H1 (cell line): ENCODE results near the gene UGT1A1. TPM values are rescaled to one million over a fixed set of nuclear protein-coding genes. Genes with fewer than 3 reads are reported as not detected.

Experiments used
- CTCF ChIA-PET: fragments of 300-600 bp; sonication (Branson Sonifier 250); formaldehyde crosslinking; loops from one replicate; lab custom pipeline; 2021; ENCODE audit not compliant: partially characterized antibody; lab: Charles Lee
- POLR2A ChIA-PET: fragments of 300-600 bp; sonication (Branson Sonifier 250); formaldehyde crosslinking; loops from one replicate; lab custom pipeline; 2021; ENCODE audit warnings: inconsistent platforms; ENCODE audit not compliant: partially characterized antibody; lab: Charles Lee
- DNase-seq, 2 experiments: peaks; one replicate each; pipeline versions ENCODE4 v3.0.0 to v3.0.0-alpha.2; 2010 to 2022; ENCODE audit warnings: low spot score in 2 of 2, low read depth in 1 of 2, mixed read lengths in 1 of 2
- FAIRE-seq: peaks from 2 replicates; lab custom pipeline; 2011; peaks lifted over from hg19 to GRCh38; lab: Jason Lieb, UNC
- H2AFZ ChIP-seq: 2 replicates; pipeline ENCODE4 v1.8.1; 2012; ENCODE audit warnings: low read length, inconsistent platforms
- H2AK5ac ChIP-seq: 2 replicates; pipeline ENCODE4 v1.6.1; 2013; ENCODE audit warnings: low read depth, low read length
- H2BK120ac ChIP-seq: replicated peaks from 2 replicates; pipeline ENCODE3; 2013; ENCODE audit warnings: low read depth, low read length, inconsistent platforms
- H2BK12ac ChIP-seq: 2 replicates; pipeline ENCODE4 v1.6.1; 2013; ENCODE audit warnings: low read depth, low read length
- H2BK15ac ChIP-seq: 2 replicates; pipeline ENCODE4 v1.6.1; 2013; ENCODE audit warnings: low read length
- H2BK20ac ChIP-seq: 2 replicates; pipeline ENCODE4 v1.6.1; 2013; ENCODE audit warnings: low read length
- H2BK5ac ChIP-seq: 2 replicates; pipeline ENCODE4 v1.6.1; 2013; ENCODE audit warnings: low read depth, low read length
- H3K14ac ChIP-seq: 2 replicates; pipeline ENCODE4 v1.6.1; 2013; ENCODE audit warnings: inconsistent platforms; ENCODE audit not compliant: insufficient read length
- H3K18ac ChIP-seq: 2 replicates; pipeline ENCODE4 v1.6.1; 2013; ENCODE audit warnings: low read length; ENCODE audit errors: extremely low read depth
- H3K23ac ChIP-seq: 2 replicates; pipeline ENCODE4 v1.6.1; 2013; ENCODE audit warnings: inconsistent platforms; ENCODE audit not compliant: insufficient read length
- H3K23me2 ChIP-seq: 2 replicates; pipeline ENCODE4 v1.6.1; 2013; ENCODE audit warnings: low read depth, low read length
- H3K27ac ChIP-seq: 2 replicates; pipeline ENCODE4 v1.6.1; 2011; ENCODE audit warnings: low read depth, low read length, inconsistent platforms
- H3K27me3 ChIP-seq, 4 experiments: replicated peaks in 1 of 4; 1 replicate in 1 of 4; 2 replicates in 3 of 4; pipeline versions ENCODE4 v1.6.1 to v1.8.1; 2011 to 2013; ENCODE audit warnings: low read length in 3 of 4, mild to moderate bottlenecking in 3 of 4, inconsistent platforms in 2 of 4, mixed read lengths in 2 of 4, moderate library complexity in 1 of 4; ENCODE audit not compliant: control insufficient read depth in 3 of 4, insufficient read depth in 3 of 4; ENCODE audit errors: extremely low read depth in 1 of 4
- H3K36me3 ChIP-seq, 4 experiments: 2 replicates each; pipeline versions ENCODE4 v1.6.1 to v1.8.1; 2011 to 2013; ENCODE audit warnings: mild to moderate bottlenecking in 4 of 4, low read length in 3 of 4, moderate library complexity in 2 of 4, control low read depth in 1 of 4, inconsistent platforms in 1 of 4; ENCODE audit not compliant: insufficient read depth in 4 of 4, control insufficient read depth in 2 of 4
- H3K4ac ChIP-seq: replicated peaks from 2 replicates; pipeline ENCODE3; 2013; ENCODE audit warnings: low read length, low read depth, mixed read lengths, inconsistent platforms; ENCODE audit not compliant: insufficient read length
- H3K4me1 ChIP-seq, 4 experiments: replicated peaks in 1 of 4; 1 replicate in 1 of 4; 2 replicates in 3 of 4; pipeline versions ENCODE4 v1.6.1 to v1.8.1; 2011 to 2013; ENCODE audit warnings: low read length in 3 of 4, inconsistent platforms in 2 of 4, mixed read lengths in 1 of 4; ENCODE audit not compliant: insufficient read depth in 4 of 4, control insufficient read depth in 3 of 4
- H3K4me2 ChIP-seq, 2 experiments: 2 replicates each; pipeline versions ENCODE4 v1.6.1 to v1.8.1; 2011 to 2013; ENCODE audit warnings: low read depth in 2 of 2, low read length in 2 of 2, control low read depth in 1 of 2, inconsistent platforms in 1 of 2, mild to moderate bottlenecking in 1 of 2; ENCODE audit not compliant: insufficient read depth in 1 of 2
- H3K4me3 ChIP-seq, 4 experiments: fragments of 200-600, 300-600 bp in 1 of 4; sonication (generic), shearing (Covaris generic), sonication (Bioruptor Twin) in 1 of 4; 2 replicates each; pipeline versions ENCODE4 v1.5.1 to v1.8.1; 2011 to 2016; ENCODE audit warnings: low read length in 4 of 4, low read depth in 3 of 4, control low read depth in 2 of 4, inconsistent platforms in 2 of 4, mild to moderate bottlenecking in 2 of 4, mixed read lengths in 1 of 4, moderate library complexity in 1 of 4; ENCODE audit not compliant: insufficient read depth in 2 of 4; ENCODE audit errors: extremely low read depth in 1 of 4
- H3K56ac ChIP-seq: replicated peaks from 2 replicates; pipeline ENCODE3; 2013; ENCODE audit warnings: low read depth, mild to moderate bottlenecking, mixed read lengths, low read length, inconsistent platforms; ENCODE audit not compliant: insufficient read length
- H3K79me1 ChIP-seq: 2 replicates; pipeline ENCODE4 v1.6.1; 2013; ENCODE audit warnings: low read depth, low read length, control low read depth
- H3K79me2 ChIP-seq, 2 experiments: 2 replicates each; pipeline versions ENCODE4 v1.6.1 to v1.8.1; 2012 to 2013; ENCODE audit warnings: low read length in 2 of 2, mild to moderate bottlenecking in 2 of 2, inconsistent platforms in 1 of 2; ENCODE audit not compliant: insufficient read depth in 2 of 2, control insufficient read depth in 1 of 2
- H3K9ac ChIP-seq, 4 experiments: replicated peaks in 1 of 4; 1 replicate in 1 of 4; 2 replicates in 3 of 4; pipeline versions ENCODE4 v1.6.1 to v1.8.1; 2011 to 2013; ENCODE audit warnings: low read depth in 3 of 4, low read length in 3 of 4, control low read depth in 2 of 4, mild to moderate bottlenecking in 2 of 4, moderate library complexity in 2 of 4, inconsistent platforms in 1 of 4; ENCODE audit errors: extremely low read depth in 1 of 4
- H3K9me3 ChIP-seq, 2 experiments: 2 replicates each; pipeline versions ENCODE4 v1.6.1 to v1.8.1; 2012 to 2013; ENCODE audit warnings: mild to moderate bottlenecking in 2 of 2, moderate library complexity in 2 of 2, control low read depth in 1 of 2, inconsistent platforms in 1 of 2, low read depth in 1 of 2, low read length in 1 of 2, mixed read lengths in 1 of 2; ENCODE audit not compliant: insufficient read depth in 2 of 2
- H4K20me1 ChIP-seq, 2 experiments: replicated peaks in 1 of 2; 2 replicates each; pipeline versions ENCODE3 to v1.8.1; 2011 to 2013; ENCODE audit warnings: inconsistent platforms in 2 of 2, low read length in 2 of 2, mild to moderate bottlenecking in 1 of 2; ENCODE audit not compliant: insufficient read depth in 2 of 2, control insufficient read depth in 1 of 2
- H4K5ac ChIP-seq: 2 replicates; pipeline ENCODE4 v1.6.1; 2013; ENCODE audit warnings: low read length, low read depth, mixed read lengths, inconsistent platforms; ENCODE audit not compliant: insufficient read length
- H4K8ac ChIP-seq: 2 replicates; pipeline ENCODE4 v1.8.0; 2013; ENCODE audit warnings: mild to moderate bottlenecking, moderate library complexity, low read length, inconsistent platforms; ENCODE audit not compliant: insufficient read depth; ENCODE audit errors: extremely low read depth
- H4K91ac ChIP-seq: replicated peaks from 2 replicates; pipeline ENCODE3; 2013; ENCODE audit warnings: low read length, mixed read lengths, inconsistent platforms; ENCODE audit not compliant: insufficient read length
- BCL11A ChIP-seq, 2 experiments: IDR thresholded peaks; one replicate each; pipeline ENCODE4 v1.6.1; 2011; ENCODE audit warnings: low read depth in 2 of 2, low read length in 2 of 2, mild to moderate bottlenecking in 2 of 2
- BRCA1 ChIP-seq: IDR thresholded peaks from 2 replicates; pipeline ENCODE4 v1.6.1; 2012; ENCODE audit warnings: low read depth, low read length, improper control_type of control experiment
- CBX8 ChIP-seq: fragments of 300-800, 300-1000 bp; sonication (generic); IDR thresholded peaks from 2 replicates; pipeline ENCODE4 v1.7.1; 2016; ENCODE audit warnings: low read depth, low read length, borderline replicate concordance
- CTBP2 ChIP-seq: IDR thresholded peaks from 2 replicates; pipeline ENCODE4 v1.7.0; 2011; ENCODE audit warnings: borderline replicate concordance, mild to moderate bottlenecking, moderate library complexity, mixed read lengths, low read length; ENCODE audit not compliant: insufficient read depth, insufficient read length
- HDAC2 ChIP-seq, 2 experiments: fragments of 300-600 bp in 1 of 2; sonication (generic) in 1 of 2; IDR thresholded peaks; 2 replicates each; pipeline ENCODE4 v1.6.1; 2011 to 2012; ENCODE audit warnings: low read depth in 2 of 2, low read length in 2 of 2, mild to moderate bottlenecking in 2 of 2, moderate library complexity in 2 of 2, borderline replicate concordance in 1 of 2, inconsistent platforms in 1 of 2
- SAP30 ChIP-seq: fragments of 300-600 bp; sonication (generic); IDR thresholded peaks from 2 replicates; pipeline ENCODE4 v1.7.1; 2012; ENCODE audit warnings: low read length, moderate library complexity, mild to moderate bottlenecking, inconsistent platforms; ENCODE audit not compliant: insufficient read depth, insufficient replicate concordance
- SIRT6 ChIP-seq: IDR thresholded peaks from one replicate; pipeline ENCODE4 v1.7.1; 2012; ENCODE audit warnings: low read length, inconsistent platforms
- SP4 ChIP-seq: IDR thresholded peaks from 2 replicates; pipeline ENCODE4 v1.6.1; 2012; ENCODE audit warnings: low read length, inconsistent platforms
- SUZ12 ChIP-seq: fragments of 200-600 bp; sonication (generic); IDR thresholded peaks from 2 replicates; pipeline ENCODE4 v1.6.1; 2012; ENCODE audit warnings: mild to moderate bottlenecking, inconsistent platforms, low read length, moderate library complexity, mixed read lengths
- WGBS, 2 experiments: shearing (Covaris generic) in 1 of 2; methylation state at CpG; one replicate each; pipeline versions ENCODE4 v1.1.6 to v1.1.7; 2013 to 2015; ENCODE audit warnings: low lambda C conversion rate in 2 of 2, mixed read lengths in 2 of 2, inconsistent platforms in 1 of 2, low coverage in 1 of 2, missing lambda C conversion rate in 1 of 2; ENCODE audit not compliant: insufficient replicate concordance in 2 of 2, insufficient coverage in 1 of 2, insufficient read length in 1 of 2; ENCODE audit errors: extremely low coverage in 1 of 2, missing lambda C conversion rate in 1 of 2; 5-methylcytosine and 5-hydroxymethylcytosine counted together
- polyA plus RNA-seq, 7 experiments: library from polyadenylated mRNA; depleted of rRNA in 3 of 7; stranded (reverse) in 5 of 7; unstranded in 2 of 7; fragments of >200 nt in 5 of 7; fragments of 200-250 nt in 2 of 7; gene quantifications; 1 replicate in 5 of 7; 2 replicates in 1 of 7; 4 replicates in 1 of 7; pipeline versions ENCODE4 v1.2.1 to v1.2.3, GENCODE V29; 2011 to 2013; ENCODE audit warnings: missing spikeins in 2 of 7, mixed read lengths in 2 of 7
- total RNA-seq: library from RNA; stranded (reverse); fragmentation: NEBNext Ultra II Directional; extraction: Animal tissue kit (Norgen Biotek cat#: 25700); gene quantifications from 2 replicates; pipeline ENCODE4 v1.2.1, GENCODE V29; 2021
- TF ChIP-seq, protein P1 (sequence below): IDR thresholded peaks from 2 replicates; pipeline ENCODE4 v1.6.1; 2011; ENCODE audit warnings: low read length, improper control_type of control experiment
- TF ChIP-seq, protein P2 (sequence below): IDR thresholded peaks from 2 replicates; pipeline ENCODE4 v1.6.1; 2011; ENCODE audit warnings: low read depth, mild to moderate bottlenecking, low read length; ENCODE audit not compliant: insufficient read depth

UGT1A1 gene
- total and polyA plus RNA-seq, 2 of the 8 experiments (the other 6 are each of a cell fraction or from before 2014, with no cell fraction given), result not detected

GRCh38 chr2:233821196-233821595, 61.1 kb downstream of the UGT1A1 start:
- ChIA-PET POLR2A (no interaction called here), CTCF (interaction anchor here (0.7 to 2.0 kb wide), 5 partner anchors 11 to 518 kb away, joined by 3 to 6 read pairs (median 3); no protein-coding TSS in a partner anchor)
- Histone ChIP-seq H3K79me1 (no peaks in the 10 kb centered on the region), H3K18ac (no peak overlapping the region), H2BK5ac (no peak overlapping the region), H3K79me2 (no peaks in the 10 kb centered on the region), H3K4me2 (no peak overlapping the region), H3K4me3 (no peak overlapping the region), H3K27me3 (no peaks in the 10 kb centered on the region), H2AK5ac (no peak overlapping the region), H2BK120ac (no peak overlapping the region), H3K4me1 (no peaks in the 10 kb centered on the region), H4K5ac (no peak overlapping the region), H3K23ac (no peak overlapping the region), H3K9me3 (no peaks in the 10 kb centered on the region), H2BK12ac (no peak overlapping the region), H4K91ac (no peak overlapping the region), H4K20me1 (no peaks in the 10 kb centered on the region), H2AFZ (no peak overlapping the region), H3K9ac (no peak overlapping the region), H4K8ac (no peak overlapping the region), H3K4ac (no peak overlapping the region), H2BK20ac (no peak overlapping the region), H3K36me3 (no peaks in the 10 kb centered on the region), H3K23me2 (no peaks in the 10 kb centered on the region), H2BK15ac (no peak overlapping the region), H3K27ac (no peak overlapping the region), H3K14ac (no peak overlapping the region), H3K56ac (no peak overlapping the region)
- no peak for FAIRE-seq
- DNase-seq, result no peak
- 80% methylated on average over 3 of the region's 3 CpGs; no CpG with 5 or more reads in 1 of the 2 experiments for WGBS, 2 experiments
- TF ChIP-seq, protein P1, sequence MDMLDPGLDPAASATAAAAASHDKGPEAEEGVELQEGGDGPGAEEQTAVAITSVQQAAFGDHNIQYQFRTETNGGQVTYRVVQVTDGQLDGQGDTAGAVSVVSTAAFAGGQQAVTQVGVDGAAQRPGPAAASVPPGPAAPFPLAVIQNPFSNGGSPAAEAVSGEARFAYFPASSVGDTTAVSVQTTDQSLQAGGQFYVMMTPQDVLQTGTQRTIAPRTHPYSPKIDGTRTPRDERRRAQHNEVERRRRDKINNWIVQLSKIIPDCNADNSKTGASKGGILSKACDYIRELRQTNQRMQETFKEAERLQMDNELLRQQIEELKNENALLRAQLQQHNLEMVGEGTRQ, result no peak
- TF ChIP-seq SUZ12, result no peak
- no peak for TF ChIP-seq BCL11A (IDR thresholded peaks at IDR 0.05; ENCODE audit: low read depth in 2 of 2, low read length in 2 of 2)
- TF ChIP-seq SIRT6, result no peak
- TF ChIP-seq CTBP2, result no peak
- TF ChIP-seq BRCA1, result no peak
- TF ChIP-seq HDAC2 (IDR thresholded peaks at IDR 0.05; ENCODE audit: borderline replicate concordance in 1 of 2, low read depth in 2 of 2, low read length in 2 of 2), result no peak
- TF ChIP-seq SAP30, result no peak
- no peak for TF ChIP-seq SP4
- no peak for TF ChIP-seq CBX8
- TF ChIP-seq, protein P2, sequence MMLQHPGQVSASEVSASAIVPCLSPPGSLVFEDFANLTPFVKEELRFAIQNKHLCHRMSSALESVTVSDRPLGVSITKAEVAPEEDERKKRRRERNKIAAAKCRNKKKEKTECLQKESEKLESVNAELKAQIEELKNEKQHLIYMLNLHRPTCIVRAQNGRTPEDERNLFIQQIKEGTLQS, result no peak
